ENCODE measurements around the gene GPBP1L1. TPM values are rescaled to one million over a fixed set of nuclear protein-coding genes. Genes with fewer than 3 reads are reported as not detected.

Gene GPBP1L1
- total and polyA plus RNA-seq, 9 of the 15 experiments (the other 6 are each of a cell fraction or from before 2014, with no cell fraction given) = 86.0 to 216 (median 138) TPM

GRCh38 chr1:45658171-45658570 is 28.2 kb downstream of the GPBP1L1 start:
- 90% methylated on average over 2 of the region's 2 CpGs for WGBS (ENCODE audit: insufficient coverage, low coverage, missing lambda C conversion rate)
- Histone ChIP-seq H3K9ac (ENCODE audit: insufficient read depth in 1 of 2, low read depth in 2 of 2, low read length in 2 of 2) (no peak overlapping the region), H2AFZ (ENCODE audit: low read depth, low read length) (no peak overlapping the region), H3K4me1 (replicated peaks in 1 of 2; ENCODE audit: control insufficient read depth in 2 of 2, insufficient read depth in 2 of 2, low read length in 2 of 2) (no peaks in the 10 kb centered on the region), H3K4me2 (ENCODE audit: insufficient read depth, low read length) (no peak overlapping the region), H3K36me3 (ENCODE audit: control insufficient read depth, insufficient read depth, low read length) (peaks cover 91% of the 10 kb centered on the region), H3K27me3 (ENCODE audit: control insufficient read depth in 2 of 2, insufficient read depth in 2 of 2, low read length in 2 of 2) (no peaks in the 10 kb centered on the region), H3K27ac (ENCODE audit: extremely low read depth, low read depth, low read length) (no peak overlapping the region), H3K4me3 (no peak overlapping the region), H3K79me2 (ENCODE audit: control insufficient read depth, insufficient read depth, low read length) (peaks cover 34% of the 10 kb centered on the region), H3K9me1 (ENCODE audit: control insufficient read depth, insufficient read depth, low read length) (no peaks in the 10 kb centered on the region), H3K9me3 (replicated peaks; ENCODE audit: control insufficient read depth, insufficient read depth, low read depth, low read length) (no peaks in the 10 kb centered on the region), H4K20me1 (replicated peaks; ENCODE audit: control insufficient read depth, insufficient read depth, low read length) (0 out of 2 replicates have a peak, but pooled peaks cover 5% of the 10 kb centered on the region)
- BruUV-seq (replicated peaks) = no TSS peak
- ATAC-seq = no peak
- ChIA-PET CTCF (ENCODE audit: low intra/inter-chr PET ratio) (no interaction called here), POLR2A (interaction anchor here (1.0 to 5.2 kb wide), 3 partner anchors 9 to 28 kb away, joined by 3 to 35 read pairs (median 5); partner anchors contain the start of gene GPBP1L1)
- in situ Hi-C loops (cut with MboI) (no loop called here), intact Hi-C loops (cut with micrococcal nuclease) (no loop called here)
- no peak for FAIRE-seq
- no peak for DNase-seq (ENCODE audit: extremely low read depth in 1 of 4, low spot score in 3 of 4)
- no peak for TF ChIP-seq ZNF282 (CRISPR knock-in tag; IDR thresholded peaks at IDR 0.05)
- no peak for TF ChIP-seq ZNF41 (CRISPR knock-in tag; conservative IDR thresholded peaks at IDR 0.05)
- no peak for TF ChIP-seq ZNF764 (CRISPR knock-in tag; IDR thresholded peaks at IDR 0.05; ENCODE audit: low read depth)
- no peak for TF ChIP-seq BRF2 (IDR thresholded peaks at IDR 0.05; ENCODE audit: borderline replicate concordance, insufficient read depth, insufficient read length)
- TF ChIP-seq ZBTB49 (CRISPR knock-in tag; IDR thresholded peaks at IDR 0.05; ENCODE audit: borderline replicate concordance) = no peak
- no peak for TF ChIP-seq THAP7 (CRISPR knock-in tag; IDR thresholded peaks at IDR 0.05)
- TF ChIP-seq U2AF1 (optimal IDR thresholded peaks at IDR 0.05; ENCODE audit: low read depth, low read length) = no peak
- no peak for TF ChIP-seq ZNF311 (CRISPR knock-in tag; IDR thresholded peaks at IDR 0.05)
- no peak for TF ChIP-seq L3MBTL2 (IDR thresholded peaks at IDR 0.05)
- no peak for TF ChIP-seq ATF4 (CRISPR knock-in tag; IDR thresholded peaks at IDR 0.05)
- TF ChIP-seq PPARD (CRISPR knock-in tag; IDR thresholded peaks at IDR 0.05) = no peak
- no peak for TF ChIP-seq ZNF668 (CRISPR knock-in tag; IDR thresholded peaks at IDR 0.05)
- TF ChIP-seq CXXC5 (CRISPR knock-in tag; IDR thresholded peaks at IDR 0.05) = no peak
- no peak for TF ChIP-seq E4F1 (CRISPR knock-in tag; IDR thresholded peaks at IDR 0.05; ENCODE audit: borderline replicate concordance)

Data from K562 (cell line).